Fibroblast of pulmonary artery (primary cell): ENCODE data around the gene FAM204A.
A peak's percentile ranks its signal among the peaks of the same experiment; 100 is the strongest.

Source experiments
- DNase-seq: peaks from one replicate; pipeline ENCODE4 v3.0.0-alpha.2; 2010; ENCODE audit warnings: low read depth
- H3K4me3 ChIP-seq: replicated peaks from 2 replicates; pipeline ENCODE4 v1.5.1; 2011; ENCODE audit warnings: low read depth, mild to moderate bottlenecking, control low read depth, low read length, moderate library complexity
- TF ChIP-seq, protein P1 (sequence below): IDR thresholded peaks from 2 replicates; pipeline ENCODE4 v1.5.1; 2011; ENCODE audit warnings: mild to moderate bottlenecking, control low read depth, low read length, inconsistent platforms; ENCODE audit errors: missing control alignments

Gene FAM204A

DNA sequence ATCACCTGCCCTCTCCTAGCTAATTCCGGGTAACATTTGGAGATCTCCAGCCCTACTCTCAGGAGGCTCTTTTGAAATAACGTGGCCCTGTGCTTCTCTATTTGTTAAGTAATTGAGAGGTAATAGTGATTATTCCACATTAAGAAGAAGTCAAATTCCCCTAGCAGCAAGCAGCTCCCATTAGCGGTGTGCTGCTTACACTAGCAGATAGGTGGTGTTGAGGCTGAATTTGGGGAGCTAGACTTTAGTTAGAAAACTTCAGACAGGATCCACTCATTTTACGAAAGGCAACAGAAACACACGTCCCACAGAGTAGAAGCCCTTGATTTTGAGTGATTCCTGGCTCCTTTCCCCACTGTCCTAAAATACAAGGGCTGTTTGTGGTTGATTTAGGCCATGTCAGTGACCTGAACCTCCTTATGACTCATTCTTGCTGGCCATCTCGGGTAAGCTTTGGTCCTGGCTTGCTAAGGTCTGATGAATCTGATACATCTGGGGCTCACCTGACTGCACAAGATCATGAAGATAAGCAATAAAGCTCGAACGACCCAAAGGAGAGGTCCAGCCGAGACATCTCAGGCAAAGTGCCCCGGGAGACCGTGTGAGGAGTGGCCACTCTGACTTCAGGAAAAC is 77.2 kb downstream of the FAM204A start:
- H3K4me3 ChIP-seq = no peak overlapping the region
- TF ChIP-seq, protein P1, sequence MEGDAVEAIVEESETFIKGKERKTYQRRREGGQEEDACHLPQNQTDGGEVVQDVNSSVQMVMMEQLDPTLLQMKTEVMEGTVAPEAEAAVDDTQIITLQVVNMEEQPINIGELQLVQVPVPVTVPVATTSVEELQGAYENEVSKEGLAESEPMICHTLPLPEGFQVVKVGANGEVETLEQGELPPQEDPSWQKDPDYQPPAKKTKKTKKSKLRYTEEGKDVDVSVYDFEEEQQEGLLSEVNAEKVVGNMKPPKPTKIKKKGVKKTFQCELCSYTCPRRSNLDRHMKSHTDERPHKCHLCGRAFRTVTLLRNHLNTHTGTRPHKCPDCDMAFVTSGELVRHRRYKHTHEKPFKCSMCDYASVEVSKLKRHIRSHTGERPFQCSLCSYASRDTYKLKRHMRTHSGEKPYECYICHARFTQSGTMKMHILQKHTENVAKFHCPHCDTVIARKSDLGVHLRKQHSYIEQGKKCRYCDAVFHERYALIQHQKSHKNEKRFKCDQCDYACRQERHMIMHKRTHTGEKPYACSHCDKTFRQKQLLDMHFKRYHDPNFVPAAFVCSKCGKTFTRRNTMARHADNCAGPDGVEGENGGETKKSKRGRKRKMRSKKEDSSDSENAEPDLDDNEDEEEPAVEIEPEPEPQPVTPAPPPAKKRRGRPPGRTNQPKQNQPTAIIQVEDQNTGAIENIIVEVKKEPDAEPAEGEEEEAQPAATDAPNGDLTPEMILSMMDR = no peak
- no peak for DNase-seq

DNA sequence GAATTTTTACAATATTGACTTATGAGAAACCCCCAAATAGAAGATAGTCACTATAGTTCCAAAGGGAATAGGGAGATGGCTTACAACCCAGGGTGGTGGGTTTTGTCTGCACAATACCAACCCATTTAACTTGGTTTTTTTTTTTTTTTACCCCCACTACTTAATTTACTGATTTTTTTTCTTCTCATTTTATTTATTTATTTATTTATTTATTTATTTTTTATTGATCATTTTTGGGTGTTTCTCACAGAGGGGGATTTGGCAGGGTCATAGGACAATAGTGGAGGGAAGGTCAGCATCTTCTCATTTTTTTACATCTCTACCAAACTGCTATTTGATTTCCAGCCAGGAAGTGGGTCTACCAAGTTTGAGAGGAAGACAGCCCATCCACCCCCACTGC is 77.9 kb downstream of the FAM204A start:
- TF ChIP-seq, protein P1 = no peak
- DNase-seq = no peak
- H3K4me3 ChIP-seq = no peak overlapping the region

DNA sequence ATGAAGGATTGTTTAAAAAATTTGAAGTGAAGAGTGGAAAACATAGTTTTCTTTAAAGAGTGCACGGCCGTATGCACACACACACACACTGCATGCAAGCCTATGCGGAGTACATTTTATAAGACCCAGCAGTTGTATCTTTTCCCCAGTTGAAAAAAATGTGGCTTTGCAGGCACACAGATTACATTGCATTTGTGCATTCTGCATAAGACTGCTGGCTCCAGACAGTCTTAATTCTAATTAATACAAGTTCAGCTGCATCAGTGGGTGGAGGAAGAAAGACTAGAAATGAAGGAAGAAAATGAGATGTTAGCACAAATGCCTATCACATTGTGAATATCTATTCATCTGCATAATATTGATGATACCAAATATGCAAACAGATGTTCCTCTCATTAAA is 79.6 kb downstream of the FAM204A start:
- no peak overlapping the region for H3K4me3 ChIP-seq
- TF ChIP-seq, protein P1 = no peak
- no peak for DNase-seq

DNA sequence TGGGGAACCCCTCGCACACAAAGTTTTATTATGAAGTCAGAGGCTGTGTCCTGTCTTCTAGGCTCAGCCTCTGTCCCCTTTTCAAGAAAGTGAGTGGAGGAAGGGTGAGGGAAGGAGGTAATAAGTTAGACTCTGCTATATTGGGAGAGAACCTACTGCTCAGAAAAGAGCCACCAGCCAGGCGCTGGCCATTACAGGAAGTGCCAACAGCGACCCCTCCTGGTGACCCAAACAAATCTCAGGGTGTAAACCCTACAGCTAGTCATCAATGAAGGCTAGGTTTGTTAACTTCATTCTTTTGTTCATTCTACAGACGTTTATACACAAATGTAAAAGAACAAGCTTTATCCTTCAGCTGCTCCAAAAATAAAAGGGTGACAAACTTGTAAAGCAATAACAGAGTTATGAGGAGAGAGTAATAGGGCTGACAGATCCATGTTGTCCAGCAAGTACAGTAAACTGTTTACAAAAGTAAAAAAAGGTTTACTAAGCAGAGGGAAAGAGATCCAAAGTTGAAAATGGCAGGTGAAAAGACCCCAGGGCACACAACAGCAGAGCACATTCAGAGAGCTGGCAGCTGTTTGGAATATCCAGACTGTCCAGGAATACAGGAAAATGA is 82.7 kb downstream of the FAM204A start:
- TF ChIP-seq, protein P1 = peak; percentile 47
- H3K4me3 ChIP-seq = no peak overlapping the region
- peak; percentile 18 for DNase-seq

DNA sequence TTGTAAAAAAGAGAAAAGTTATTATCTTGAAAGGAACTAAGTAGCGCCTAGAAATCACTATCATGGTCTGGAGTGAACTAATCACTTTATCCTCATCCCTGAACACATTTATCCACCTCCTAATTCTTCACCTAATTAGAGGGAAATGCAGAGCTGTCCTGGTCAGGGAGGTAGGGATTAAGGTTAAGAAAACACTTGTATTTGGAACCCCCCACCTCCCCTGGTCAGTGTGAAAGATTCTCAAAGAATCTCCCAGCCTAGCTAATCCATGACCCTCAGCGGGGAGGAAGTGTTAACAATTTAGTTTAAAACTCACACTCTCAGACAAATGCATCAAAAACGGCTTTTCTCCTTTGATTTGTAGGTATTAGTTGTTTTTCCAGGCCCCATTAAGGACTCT is 83.8 kb downstream of the FAM204A start:
- TF ChIP-seq, protein P1 = no peak
- no peak for DNase-seq
- H3K4me3 ChIP-seq = no peak overlapping the region

DNA sequence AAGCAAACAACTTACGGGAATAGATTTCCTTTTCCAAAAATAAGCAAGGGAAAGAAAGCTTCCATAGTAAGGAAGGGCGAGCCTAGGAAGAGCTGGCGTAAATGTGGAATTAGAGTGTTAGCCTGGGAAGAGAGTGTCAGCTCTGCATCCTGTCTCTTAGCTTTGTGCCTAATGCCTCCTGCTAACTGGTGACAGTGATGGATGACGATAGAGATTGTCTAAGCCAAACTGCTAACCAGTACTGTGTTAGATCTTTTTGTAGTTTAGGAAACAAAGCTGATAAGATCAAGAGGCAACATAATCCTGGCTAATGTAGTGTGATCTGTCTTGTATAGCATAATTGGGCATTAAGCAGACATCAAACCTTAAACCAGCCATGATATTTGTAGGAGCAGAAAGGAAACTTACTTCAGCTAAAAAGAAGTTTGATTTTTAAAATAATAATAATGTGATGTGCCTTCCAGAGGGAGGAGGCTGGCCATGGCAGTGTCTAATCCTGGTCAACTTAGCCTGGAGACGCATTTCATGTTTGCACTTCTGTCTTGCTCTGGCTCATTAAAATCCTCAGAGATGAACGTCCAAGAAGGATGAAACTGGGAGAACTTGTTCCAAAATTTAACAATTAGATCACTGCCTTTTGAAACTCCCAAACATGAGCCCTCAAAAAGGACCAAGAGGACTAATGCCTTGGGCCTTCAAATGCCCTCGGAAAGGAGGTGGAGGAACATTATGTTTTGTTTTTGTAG is 85.1 kb downstream of the FAM204A start:
- no peak overlapping the region for H3K4me3 ChIP-seq
- no peak for DNase-seq
- TF ChIP-seq, protein P1 = no peak
